ENCODE measurements around the gene WHRN.

WHRN gene

GRCh38 chr9:114418053-114418452 is 87.2 kb downstream of the WHRN start:
- Histone ChIP-seq H2AFZ (ENCODE audit: insufficient read depth, low read length, poor library complexity) (no peak overlapping the region), H3K79me1 (ENCODE audit: low read length) (peaks cover 2% of the 10 kb centered on the region), H3K4me1 (ENCODE audit: control insufficient read depth in 1 of 2, insufficient read depth in 2 of 2, low read length in 2 of 2) (peaks cover 3 to 11% of the 10 kb centered on the region in 2 experiments), H3K4ac (ENCODE audit: low read depth, low read length) (no peak overlapping the region), H4K91ac (ENCODE audit: low read depth, low read length) (no peak overlapping the region), H3K4me2 (ENCODE audit: low read length) (no peak overlapping the region), H3K9ac (ENCODE audit: low read length) (no peak overlapping the region), H3K23ac (ENCODE audit: low read length) (no peak overlapping the region), H2AK5ac (ENCODE audit: low read length) (no peak overlapping the region), H3K9me3 (ENCODE audit: insufficient read depth, low read depth, low read length) (no peaks in the 10 kb centered on the region), H2BK5ac (ENCODE audit: low read depth, low read length, poor library complexity) (no peak overlapping the region), H3K4me3 (ENCODE audit: low read depth, low read length) (no peak overlapping the region), H2BK12ac (ENCODE audit: low read length) (no peak overlapping the region), H3K18ac (ENCODE audit: low read length) (no peak overlapping the region), H4K12ac (ENCODE audit: low read depth, low read length) (no peak overlapping the region), H3K36me3 (ENCODE audit: control insufficient read depth in 1 of 2, insufficient read depth in 2 of 2, low read length in 2 of 2) (no peaks in the 10 kb centered on the region), H4K8ac (ENCODE audit: low read depth, low read length) (no peak overlapping the region), H3K79me2 (ENCODE audit: control insufficient read depth, insufficient read depth, low read length, poor library complexity) (no peaks in the 10 kb centered on the region), H3K27ac (ENCODE audit: low read depth, low read length) (no peak overlapping the region), H3K27me3 (ENCODE audit: insufficient read depth, low read length) (no peaks in the 10 kb centered on the region), H3K14ac (ENCODE audit: low read length) (no peak overlapping the region), H2BK120ac (ENCODE audit: insufficient read depth, low read length, poor library complexity) (no peak overlapping the region)
- no peak for DNase-seq
- no CpG with 5 or more reads among the region's 6 CpGs for whole genome bisulfite sequencing (ENCODE audit: extremely low coverage, insufficient coverage, insufficient read length)

- no peak overlapping the region for H4K8ac ChIP-seq (ENCODE audit: low read depth, low read length)
- H4K91ac ChIP-seq (ENCODE audit: low read depth, low read length) = no peak overlapping the region
- H3K4me1 ChIP-seq (ENCODE audit: control insufficient read depth in 1 of 2, insufficient read depth in 2 of 2, low read length in 2 of 2) = peaks cover 5 to 13% of the 10 kb centered on the region in 2 experiments
- WGBS (ENCODE audit: extremely low coverage, insufficient coverage, insufficient read length) = no CpG with 5 or more reads among the region's 3 CpGs
- H2AFZ ChIP-seq (ENCODE audit: insufficient read depth, low read length, poor library complexity) = no peak overlapping the region
- H3K9ac ChIP-seq (ENCODE audit: low read length) = no peak overlapping the region
- H3K4ac ChIP-seq (ENCODE audit: low read depth, low read length) = no peak overlapping the region
- no peak overlapping the region for H3K14ac ChIP-seq (ENCODE audit: low read length)
- H3K27ac ChIP-seq (ENCODE audit: low read depth, low read length) = no peak overlapping the region
- no peak overlapping the region for H2AK5ac ChIP-seq (ENCODE audit: low read length)
- H3K36me3 ChIP-seq (ENCODE audit: control insufficient read depth in 1 of 2, insufficient read depth in 2 of 2, low read length in 2 of 2) = no peaks in the 10 kb centered on the region
- DNase-seq = no peak
- no peaks in the 10 kb centered on the region for H3K27me3 ChIP-seq (ENCODE audit: insufficient read depth, low read length)
- H3K18ac ChIP-seq (ENCODE audit: low read length) = no peak overlapping the region
- H3K79me2 ChIP-seq (ENCODE audit: control insufficient read depth, insufficient read depth, low read length, poor library complexity) = no peaks in the 10 kb centered on the region
- no peaks in the 10 kb centered on the region for H3K9me3 ChIP-seq (ENCODE audit: insufficient read depth, low read depth, low read length)
- no peak overlapping the region for H3K4me3 ChIP-seq (ENCODE audit: low read depth, low read length)
- no peak overlapping the region for H2BK5ac ChIP-seq (ENCODE audit: low read depth, low read length, poor library complexity)
- H4K12ac ChIP-seq (ENCODE audit: low read depth, low read length) = no peak overlapping the region
- no peak overlapping the region for H3K23ac ChIP-seq (ENCODE audit: low read length)
- no peak overlapping the region for H2BK12ac ChIP-seq (ENCODE audit: low read length)
- no peak overlapping the region for H3K4me2 ChIP-seq (ENCODE audit: low read length)
- peaks cover 4% of the 10 kb centered on the region for H3K79me1 ChIP-seq (ENCODE audit: low read length)
- no peak overlapping the region for H2BK120ac ChIP-seq (ENCODE audit: insufficient read depth, low read length, poor library complexity)
These were observed 87.8 kb downstream of the WHRN start for GRCh38 chr9:114417511-114417910.

- H3K4me1 ChIP-seq (ENCODE audit: control insufficient read depth in 1 of 2, insufficient read depth in 2 of 2, low read length in 2 of 2) = peaks cover 9 to 19% of the 10 kb centered on the region in 2 experiments
- H3K18ac ChIP-seq (ENCODE audit: low read length) = no peak overlapping the region
- no peaks in the 10 kb centered on the region for H3K36me3 ChIP-seq (ENCODE audit: control insufficient read depth in 1 of 2, insufficient read depth in 2 of 2, low read length in 2 of 2)
- peaks cover 8% of the 10 kb centered on the region for H3K79me1 ChIP-seq (ENCODE audit: low read length)
- H3K4me2 ChIP-seq (ENCODE audit: low read length) = no peak overlapping the region
- no peak overlapping the region for H2AK5ac ChIP-seq (ENCODE audit: low read length)
- no peak overlapping the region for H2BK120ac ChIP-seq (ENCODE audit: insufficient read depth, low read length, poor library complexity)
- H2BK5ac ChIP-seq (ENCODE audit: low read depth, low read length, poor library complexity) = no peak overlapping the region
- no peak overlapping the region for H3K23ac ChIP-seq (ENCODE audit: low read length)
- no peaks in the 10 kb centered on the region for H3K27me3 ChIP-seq (ENCODE audit: insufficient read depth, low read length)
- no peak overlapping the region for H3K4me3 ChIP-seq (ENCODE audit: low read depth, low read length)
- H2BK12ac ChIP-seq (ENCODE audit: low read length) = no peak overlapping the region
- H3K4ac ChIP-seq (ENCODE audit: low read depth, low read length) = no peak overlapping the region
- no peak overlapping the region for H4K91ac ChIP-seq (ENCODE audit: low read depth, low read length)
- H3K9ac ChIP-seq (ENCODE audit: low read length) = no peak overlapping the region
- no peak overlapping the region for H4K12ac ChIP-seq (ENCODE audit: low read depth, low read length)
- no peak overlapping the region for H2AFZ ChIP-seq (ENCODE audit: insufficient read depth, low read length, poor library complexity)
- no CpG with 5 or more reads among the region's 2 CpGs for WGBS (ENCODE audit: extremely low coverage, insufficient coverage, insufficient read length)
- no peaks in the 10 kb centered on the region for H3K9me3 ChIP-seq (ENCODE audit: insufficient read depth, low read depth, low read length)
- no peaks in the 10 kb centered on the region for H3K79me2 ChIP-seq (ENCODE audit: control insufficient read depth, insufficient read depth, low read length, poor library complexity)
- DNase-seq = no peak
- H4K8ac ChIP-seq (ENCODE audit: low read depth, low read length) = no peak overlapping the region
- no peak overlapping the region for H3K14ac ChIP-seq (ENCODE audit: low read length)
- no peak overlapping the region for H3K27ac ChIP-seq (ENCODE audit: low read depth, low read length)
These were observed 88.4 kb downstream of the WHRN start for GRCh38 chr9:114416906-114417305.

GRCh38 chr9:114416290-114416689 is 89.0 kb downstream of the WHRN start:
- Histone ChIP-seq H3K9ac (ENCODE audit: low read length) (no peak overlapping the region), H2BK5ac (ENCODE audit: low read depth, low read length, poor library complexity) (no peak overlapping the region), H3K4me2 (ENCODE audit: low read length) (no peak overlapping the region), H3K4me1 (ENCODE audit: control insufficient read depth in 1 of 2, insufficient read depth in 2 of 2, low read length in 2 of 2) (peaks cover 15 to 19% of the 10 kb centered on the region in 2 experiments), H3K14ac (ENCODE audit: low read length) (no peak overlapping the region), H2AFZ (ENCODE audit: insufficient read depth, low read length, poor library complexity) (no peak overlapping the region), H3K27ac (ENCODE audit: low read depth, low read length) (no peak overlapping the region), H4K12ac (ENCODE audit: low read depth, low read length) (no peak overlapping the region), H4K91ac (ENCODE audit: low read depth, low read length) (no peak overlapping the region), H2BK12ac (ENCODE audit: low read length) (no peak overlapping the region), H4K8ac (ENCODE audit: low read depth, low read length) (no peak overlapping the region), H3K9me3 (ENCODE audit: insufficient read depth, low read depth, low read length) (no peaks in the 10 kb centered on the region), H3K18ac (ENCODE audit: low read length) (no peak overlapping the region), H3K79me1 (ENCODE audit: low read length) (peaks cover 8% of the 10 kb centered on the region), H3K23ac (ENCODE audit: low read length) (no peak overlapping the region), H2BK120ac (ENCODE audit: insufficient read depth, low read length, poor library complexity) (no peak overlapping the region), H3K4ac (ENCODE audit: low read depth, low read length) (no peak overlapping the region), H2AK5ac (ENCODE audit: low read length) (no peak overlapping the region), H3K4me3 (ENCODE audit: low read depth, low read length) (no peak overlapping the region), H3K36me3 (ENCODE audit: control insufficient read depth in 1 of 2, insufficient read depth in 2 of 2, low read length in 2 of 2) (no peaks in the 10 kb centered on the region), H3K79me2 (ENCODE audit: control insufficient read depth, insufficient read depth, low read length, poor library complexity) (no peaks in the 10 kb centered on the region), H3K27me3 (ENCODE audit: insufficient read depth, low read length) (no peaks in the 10 kb centered on the region)
- DNase-seq = peak in 1 of 2 donors; percentile 13
- no CpG with 5 or more reads among the region's 5 CpGs for WGBS (ENCODE audit: extremely low coverage, insufficient coverage, insufficient read length)

Measured in trophoblast cell (in vitro differentiated cells and primary cell).